C4-2B (cell line): ENCODE results near the gene SIN3A.

ENCODE experiments used
- CTCF ChIP-seq: fragments of 450-650 bp; conservative IDR thresholded peaks from 2 replicates; pipeline ENCODE4 v1.5.1; 2017; ENCODE audit warnings: mild to moderate bottlenecking
- ZFX ChIP-seq: fragments of 450-650 bp; IDR thresholded peaks from 2 replicates; pipeline ENCODE4 v1.6.1; 2017

GRCh38 chr15:75436881-75437280 lies 14.6 kb downstream of the SIN3A start:
- TF ChIP-seq CTCF = no peak
- no peak for TF ChIP-seq ZFX
